H1 (cell line): ENCODE data around the gene DCDC2B. TPM values are rescaled to one million over a fixed set of nuclear protein-coding genes. Genes with fewer than 3 reads are reported as not detected.
A peak's percentile ranks its signal among the peaks of the same experiment; 100 is the strongest.

Experiments
- BCL11A ChIP-seq, 2 experiments: IDR thresholded peaks; one replicate each; pipeline ENCODE4 v1.6.1; 2011; ENCODE audit warnings: low read depth in 2 of 2, low read length in 2 of 2, mild to moderate bottlenecking in 2 of 2
- CBX8 ChIP-seq: fragments of 300-800, 300-1000 bp; sonication (generic); IDR thresholded peaks from 2 replicates; pipeline ENCODE4 v1.7.1; 2016; ENCODE audit warnings: low read depth, low read length, borderline replicate concordance
- CHD2 ChIP-seq: IDR thresholded peaks from 2 replicates; pipeline ENCODE4 v1.6.1; 2012; ENCODE audit warnings: low read length, improper control_type of control experiment
- CTBP2 ChIP-seq: IDR thresholded peaks from 2 replicates; pipeline ENCODE4 v1.7.0; 2011; ENCODE audit warnings: borderline replicate concordance, mild to moderate bottlenecking, moderate library complexity, mixed read lengths, low read length; ENCODE audit not compliant: insufficient read depth, insufficient read length
- E2F6 ChIP-seq: IDR thresholded peaks from 2 replicates; pipeline ENCODE4 v1.6.1; 2012; ENCODE audit warnings: inconsistent platforms
- EGR1 ChIP-seq: IDR thresholded peaks from 2 replicates; pipeline ENCODE4 v1.6.1; 2011; ENCODE audit warnings: low read depth, low read length, borderline replicate concordance
- GABPA ChIP-seq: IDR thresholded peaks from 2 replicates; pipeline ENCODE4 v1.6.1; 2011; ENCODE audit warnings: mild to moderate bottlenecking, low read length, moderate library complexity, borderline replicate concordance; ENCODE audit not compliant: insufficient read depth
- HDAC6 ChIP-seq: IDR thresholded peaks from one replicate; pipeline ENCODE4 v1.7.1; 2012; ENCODE audit warnings: low read depth, mild to moderate bottlenecking, inconsistent platforms, low read length, moderate library complexity
- MAX ChIP-seq: IDR thresholded peaks from 2 replicates; pipeline ENCODE4 v1.6.1; 2012; ENCODE audit warnings: inconsistent platforms
- NANOG ChIP-seq: IDR thresholded peaks from 2 replicates; pipeline ENCODE4 v1.6.1; 2011; ENCODE audit warnings: low read length, low read depth, mild to moderate bottlenecking, inconsistent platforms; ENCODE audit not compliant: insufficient read depth, poor library complexity, severe bottlenecking
- NRF1 ChIP-seq: IDR thresholded peaks from 2 replicates; pipeline ENCODE4 v1.6.1; 2011; ENCODE audit warnings: mild to moderate bottlenecking, low read depth, low read length, improper control_type of control experiment
- POU5F1 ChIP-seq: IDR thresholded peaks from 2 replicates; pipeline ENCODE4 v1.6.1; 2011; ENCODE audit warnings: low read depth, mild to moderate bottlenecking, low read length, moderate library complexity
- RBBP5 ChIP-seq: IDR thresholded peaks from 2 replicates; pipeline ENCODE4 v1.7.1; 2012; ENCODE audit warnings: low read depth, mild to moderate bottlenecking, inconsistent platforms, low read length, moderate library complexity, borderline replicate concordance
- RNF2 ChIP-seq: fragments of 200-900, 300-1000 bp; sonication (generic); IDR thresholded peaks from 2 replicates; pipeline ENCODE4 v1.7.1; 2016; ENCODE audit warnings: borderline replicate concordance, low read depth, mild to moderate bottlenecking, antibody characterized with exemption, low read length; ENCODE audit not compliant: poor library complexity, severe bottlenecking; ENCODE audit errors: missing control alignments
- SUZ12 ChIP-seq: fragments of 200-600 bp; sonication (generic); IDR thresholded peaks from 2 replicates; pipeline ENCODE4 v1.6.1; 2012; ENCODE audit warnings: mild to moderate bottlenecking, inconsistent platforms, low read length, moderate library complexity, mixed read lengths
- TAF1 ChIP-seq: IDR thresholded peaks from 2 replicates; pipeline ENCODE4 v1.6.1; 2011; ENCODE audit warnings: mild to moderate bottlenecking, low read depth, low read length
- TAF7 ChIP-seq: optimal IDR thresholded peaks from 2 replicates; pipeline ENCODE3; 2011; ENCODE audit warnings: low read depth, mild to moderate bottlenecking, inconsistent platforms, low read length, moderate library complexity, borderline replicate concordance
- TCF12 ChIP-seq: IDR thresholded peaks from 2 replicates; pipeline ENCODE4 v1.6.1; 2011; ENCODE audit warnings: low read depth, mild to moderate bottlenecking, low read length
- USF2 ChIP-seq: IDR thresholded peaks from 2 replicates; pipeline ENCODE4 v1.6.1; 2011; ENCODE audit warnings: low read length, improper control_type of control experiment
- ZNF274 ChIP-seq: IDR thresholded peaks from 2 replicates; pipeline ENCODE4 v1.7.0; 2012; ENCODE audit warnings: low read length, borderline replicate concordance; ENCODE audit errors: extremely low read depth
- polyA plus RNA-seq, 7 experiments: library from polyadenylated mRNA; depleted of rRNA in 3 of 7; stranded (reverse) in 5 of 7; unstranded in 2 of 7; fragments of >200 nt in 5 of 7; fragments of 200-250 nt in 2 of 7; gene quantifications; 1 replicate in 5 of 7; 2 replicates in 1 of 7; 4 replicates in 1 of 7; pipeline versions ENCODE4 v1.2.1 to v1.2.3, GENCODE V29; 2011 to 2013; ENCODE audit warnings: missing spikeins in 2 of 7, mixed read lengths in 2 of 7
- total RNA-seq: library from RNA; stranded (reverse); fragmentation: NEBNext Ultra II Directional; extraction: Animal tissue kit (Norgen Biotek cat#: 25700); gene quantifications from 2 replicates; pipeline ENCODE4 v1.2.1, GENCODE V29; 2021

The DCDC2B gene
- total and polyA plus RNA-seq, 2 of the 8 experiments (the other 6 are each of a cell fraction or from before 2014, with no cell fraction given): not detected

GRCh38 chr1:32240140-32240951, 31.5 kb downstream of the DCDC2B start (continued):
- TF ChIP-seq TAF7 (peak; percentile 85), NANOG (no peak), CHD2 (no peak), BCL11A (IDR thresholded peaks at IDR 0.05; ENCODE audit: low read depth in 2 of 2, low read length in 2 of 2) (no peak), CBX8 (no peak), GABPA (no peak), EGR1 (0 out of 2 replicates have a peak, but pooled peaks have one; percentile 30), ZNF274 (no peak), E2F6 (peak; percentile 91), NRF1 (no peak), RBBP5 (peak; percentile 83; the same call in 1 of the 2 replicates), CTBP2 (peak; percentile 21), TCF12 (no peak), HDAC6 (no peak), TAF1 (peak; percentile 77), POU5F1 (no peak), MAX (peak; percentile 90), SUZ12 (no peak), USF2 (no peak), RNF2 (no peak)
